GM18907 (cell line): Measurements from ENCODE around the gene NCKAP5.

ENCODE experiments used
- ATAC-seq: cut with Tn5 transposase; IDR thresholded peaks from one replicate; pipeline ENCODE4 v1.9.1; 2021; ENCODE audit warnings: mild to moderate bottlenecking, moderate library complexity; ENCODE audit not compliant: unreplicated experiment

NCKAP5 gene

GRCh38 chr2:133303150-133303549 is 265.1 kb downstream of the NCKAP5 start:
- ATAC-seq, result no peak

- no peak for ATAC-seq
Observed at GRCh38 chr2:133296401-133296800, 271.9 kb downstream of the NCKAP5 start.

GRCh38 chr2:133293544-133294353 is 274.5 kb downstream of the NCKAP5 start:
- no peak for ATAC-seq

GRCh38 chr2:133292259-133292658 is 276.0 kb downstream of the NCKAP5 start:
- ATAC-seq, result no peak

- ATAC-seq, result no peak
Observed at GRCh38 chr2:133287709-133288108, 280.6 kb downstream of the NCKAP5 start.

GRCh38 chr2:133286326-133286922 is 281.8 kb downstream of the NCKAP5 start:
- no peak for ATAC-seq

- no peak for ATAC-seq
Observed at GRCh38 chr2:133273031-133273430, 295.2 kb downstream of the NCKAP5 start.

GRCh38 chr2:133271105-133271504 is 297.2 kb downstream of the NCKAP5 start:
- no peak for ATAC-seq

GRCh38 chr2:133270550-133270949 is 297.7 kb downstream of the NCKAP5 start:
- no peak for ATAC-seq

GRCh38 chr2:133266926-133267590 is 301.2 kb downstream of the NCKAP5 start:
- no peak for ATAC-seq

- no peak for ATAC-seq
Observed at GRCh38 chr2:133266041-133266925, 302.0 kb downstream of the NCKAP5 start.

GRCh38 chr2:133265432-133265949 is 302.8 kb downstream of the NCKAP5 start:
- no peak for ATAC-seq

- no peak for ATAC-seq
Observed at GRCh38 chr2:133264989-133265401, 303.3 kb downstream of the NCKAP5 start.

GRCh38 chr2:133262893-133263292 is 305.4 kb downstream of the NCKAP5 start:
- ATAC-seq, result no peak

- no peak for ATAC-seq
Observed at GRCh38 chr2:133255360-133255759, 312.9 kb downstream of the NCKAP5 start.

GRCh38 chr2:133253793-133254192 is 314.5 kb downstream of the NCKAP5 start:
- ATAC-seq, result no peak

- ATAC-seq, result no peak
Observed at GRCh38 chr2:133252780-133253355, 315.4 kb downstream of the NCKAP5 start.

- ATAC-seq, result no peak
Observed at GRCh38 chr2:133249362-133249761, 318.9 kb downstream of the NCKAP5 start.

- ATAC-seq, result no peak
Observed at GRCh38 chr2:133248264-133248663, 320.0 kb downstream of the NCKAP5 start.

GRCh38 chr2:133247631-133248030 is 320.6 kb downstream of the NCKAP5 start:
- ATAC-seq, result peak; percentile 73
